ENCODE measurements around the gene FBXL16. TPM values are rescaled to one million over a fixed set of nuclear protein-coding genes. Genes with fewer than 3 reads are reported as not detected.

FBXL16 gene
- total RNA-seq, 1 experiment from 2014 or later, result 40.5 TPM

DNA sequence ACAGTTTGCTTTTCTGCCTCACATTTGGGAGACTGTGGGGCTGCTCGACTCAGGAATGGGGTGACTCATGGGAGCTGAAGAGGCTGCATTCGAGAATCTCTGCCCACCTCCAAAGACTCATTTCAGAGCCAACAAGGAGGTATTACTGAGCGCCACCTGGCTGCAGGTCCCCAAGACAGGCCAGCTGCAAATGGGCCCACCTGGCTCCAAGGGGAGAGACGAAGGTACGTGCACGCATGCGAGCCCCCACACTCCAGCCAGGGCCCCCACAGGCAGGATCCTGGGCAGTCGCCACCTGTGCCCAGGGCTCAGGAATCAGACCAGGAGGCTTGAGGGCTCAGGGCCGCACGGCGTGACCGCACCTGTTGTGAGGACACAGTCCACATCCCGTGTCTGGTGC, 27.3 kb upstream of the FBXL16 start:
- CTCF ChIA-PET, result interaction anchor here (0.7 to 1.2 kb wide), 3 partner anchors 9 to 38 kb away, joined by 3 read pairs; no protein-coding TSS in a partner anchor
- intact Hi-C loops (cut with micrococcal nuclease), result no loop called here

DNA sequence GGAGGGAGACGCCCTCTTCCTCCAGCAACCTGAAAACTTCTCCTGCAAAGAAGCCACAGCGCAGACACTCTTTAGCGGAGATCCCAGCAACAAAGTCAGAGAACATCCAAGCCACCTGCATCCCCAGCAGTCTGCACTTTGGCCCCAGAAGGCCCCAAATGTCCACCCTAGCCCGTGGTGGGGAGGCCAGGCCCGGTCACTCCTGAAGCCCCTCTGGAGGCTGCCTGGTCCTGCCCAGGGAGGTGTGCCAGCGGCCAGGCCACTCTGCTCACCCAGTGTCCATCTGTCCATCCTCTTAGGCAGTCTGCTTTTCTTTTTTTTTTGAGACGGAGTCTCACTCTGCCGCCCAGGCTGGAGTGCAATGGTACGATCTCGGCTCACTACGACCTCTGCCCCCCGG, 26.7 kb upstream of the FBXL16 start:
- BruUV-seq (replicated peaks), result no TSS peak
- Mint-ChIP-seq H3K9me3 (ENCODE audit: unreplicated experiment) (no peaks in the 10 kb centered on the region), H3K4me3 (ENCODE audit: unreplicated experiment) (no peak overlapping the region), H3K4me1 (ENCODE audit: insufficient read depth, unreplicated experiment) (peaks cover under 1% of the 10 kb centered on the region), H3K36me3 (ENCODE audit: insufficient read depth, unreplicated experiment) (peaks cover 55% of the 10 kb centered on the region), H3K27me3 (ENCODE audit: insufficient read depth, unreplicated experiment) (no peaks in the 10 kb centered on the region), H3K27ac (ENCODE audit: low read depth, unreplicated experiment) (no peak overlapping the region)
- TF ChIP-seq, protein P1, sequence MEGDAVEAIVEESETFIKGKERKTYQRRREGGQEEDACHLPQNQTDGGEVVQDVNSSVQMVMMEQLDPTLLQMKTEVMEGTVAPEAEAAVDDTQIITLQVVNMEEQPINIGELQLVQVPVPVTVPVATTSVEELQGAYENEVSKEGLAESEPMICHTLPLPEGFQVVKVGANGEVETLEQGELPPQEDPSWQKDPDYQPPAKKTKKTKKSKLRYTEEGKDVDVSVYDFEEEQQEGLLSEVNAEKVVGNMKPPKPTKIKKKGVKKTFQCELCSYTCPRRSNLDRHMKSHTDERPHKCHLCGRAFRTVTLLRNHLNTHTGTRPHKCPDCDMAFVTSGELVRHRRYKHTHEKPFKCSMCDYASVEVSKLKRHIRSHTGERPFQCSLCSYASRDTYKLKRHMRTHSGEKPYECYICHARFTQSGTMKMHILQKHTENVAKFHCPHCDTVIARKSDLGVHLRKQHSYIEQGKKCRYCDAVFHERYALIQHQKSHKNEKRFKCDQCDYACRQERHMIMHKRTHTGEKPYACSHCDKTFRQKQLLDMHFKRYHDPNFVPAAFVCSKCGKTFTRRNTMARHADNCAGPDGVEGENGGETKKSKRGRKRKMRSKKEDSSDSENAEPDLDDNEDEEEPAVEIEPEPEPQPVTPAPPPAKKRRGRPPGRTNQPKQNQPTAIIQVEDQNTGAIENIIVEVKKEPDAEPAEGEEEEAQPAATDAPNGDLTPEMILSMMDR (IDR thresholded peaks at IDR 0.05; ENCODE audit: unreplicated experiment), result no peak
- no peak for DNase-seq (ENCODE audit: unreplicated experiment)
- intact Hi-C loops (cut with micrococcal nuclease), result no loop called here
- ChIA-PET POLR2A (interaction anchor here (0.6 to 1.1 kb wide), 2 partner anchors 29 kb away, joined by 3 read pairs; no protein-coding TSS in a partner anchor), CTCF (interaction anchor here (0.7 to 1.7 kb wide), 3 partner anchors 12 to 48 kb away, joined by 3 read pairs; no protein-coding TSS in a partner anchor)

More for the DNA sequence above, 27.3 kb upstream of the FBXL16 start:
- BruUV-seq (replicated peaks), result no TSS peak
- H3K9me3 Mint-ChIP-seq (ENCODE audit: unreplicated experiment), result no peaks in the 10 kb centered on the region
- H3K27ac Mint-ChIP-seq (ENCODE audit: low read depth, unreplicated experiment), result no peak overlapping the region
- H3K36me3 Mint-ChIP-seq (ENCODE audit: insufficient read depth, unreplicated experiment), result peaks cover 59% of the 10 kb centered on the region
- no peak for DNase-seq (ENCODE audit: unreplicated experiment)
- H3K4me3 Mint-ChIP-seq (ENCODE audit: unreplicated experiment), result no peak overlapping the region
- peaks cover 6% of the 10 kb centered on the region for H3K4me1 Mint-ChIP-seq (ENCODE audit: insufficient read depth, unreplicated experiment)
- POLR2A ChIA-PET, result interaction anchor here (0.7 to 0.8 kb wide), 2 partner anchors 21 to 49 kb away, joined by 3 to 4 read pairs; no protein-coding TSS in a partner anchor
- H3K27me3 Mint-ChIP-seq (ENCODE audit: insufficient read depth, unreplicated experiment), result no peaks in the 10 kb centered on the region
- TF ChIP-seq, protein P1 (IDR thresholded peaks at IDR 0.05; ENCODE audit: unreplicated experiment), result no peak

DNA sequence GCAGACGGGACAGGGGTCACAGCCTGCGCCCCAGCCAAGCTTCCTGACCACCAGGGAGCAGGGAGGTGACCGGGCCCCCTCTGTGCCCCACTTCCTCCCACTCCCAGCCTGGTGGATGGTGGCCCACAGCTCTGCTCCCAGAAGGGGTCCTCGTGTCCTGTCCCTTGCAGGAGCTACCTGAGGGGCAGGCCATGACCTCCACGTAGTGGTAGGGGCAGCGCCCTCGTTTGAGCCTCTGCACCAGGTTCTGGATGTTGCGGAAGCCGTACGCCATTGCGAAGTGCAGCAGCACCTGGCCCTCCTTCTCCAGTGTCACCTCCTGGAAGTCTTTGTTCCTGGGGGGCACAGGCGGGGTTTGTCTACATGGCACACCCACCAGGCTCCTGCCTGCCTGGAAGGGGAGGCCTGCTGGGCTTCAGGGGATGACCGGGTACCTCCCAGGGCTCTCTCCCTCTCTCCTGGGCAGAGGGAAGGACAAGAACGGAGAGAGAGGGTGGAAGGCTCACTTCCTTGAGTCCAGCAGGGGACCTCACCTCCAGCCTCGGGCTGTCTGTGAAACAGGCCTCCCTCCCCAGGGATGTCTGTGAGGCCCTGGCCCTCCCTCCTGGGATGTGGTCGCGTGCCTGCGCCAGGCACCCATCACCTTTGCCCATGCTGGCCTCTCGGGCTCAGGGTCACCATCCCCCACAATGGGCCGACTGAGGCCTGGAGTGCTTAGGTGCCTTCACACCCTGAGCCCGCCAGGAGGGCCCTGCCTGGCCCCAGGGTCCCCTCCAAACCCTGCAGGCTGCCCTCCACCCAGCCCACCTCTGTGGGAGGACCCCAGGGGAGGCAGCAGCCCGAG, 25.3 kb upstream of the FBXL16 start:
- intact Hi-C loops (cut with micrococcal nuclease), result no loop called here
- Mint-ChIP-seq H3K9me3 (ENCODE audit: unreplicated experiment) (no peaks in the 10 kb centered on the region), H3K4me1 (ENCODE audit: insufficient read depth, unreplicated experiment) (no peaks in the 10 kb centered on the region), H3K4me3 (ENCODE audit: unreplicated experiment) (no peak overlapping the region), H3K27ac (ENCODE audit: low read depth, unreplicated experiment) (no peak overlapping the region), H3K36me3 (ENCODE audit: insufficient read depth, unreplicated experiment) (peaks cover 42% of the 10 kb centered on the region), H3K27me3 (ENCODE audit: insufficient read depth, unreplicated experiment) (no peaks in the 10 kb centered on the region)
- ChIA-PET CTCF (interaction anchor here (0.5 to 1.7 kb wide), 4 partner anchors 9 to 52 kb away, joined by 3 to 6 read pairs (median 5); partner anchors contain the start of gene CIAO3), POLR2A (interaction anchor here (1.1 to 3.5 kb wide), 5 partner anchors 10 to 47 kb away, joined by 3 to 23 read pairs (median 4); partner anchors contain the start of genes ANTKMT, CIAO3, JMJD8 and METRN)
- BruUV-seq (replicated peaks), result no TSS peak
- no peak for DNase-seq (ENCODE audit: unreplicated experiment)
- TF ChIP-seq, protein P1 (IDR thresholded peaks at IDR 0.05; ENCODE audit: unreplicated experiment), result no peak
